HepG2 (cell line): Measurements from ENCODE around the gene MSMO1. TPM values are rescaled to one million over a fixed set of nuclear protein-coding genes. Genes with fewer than 3 reads are reported as not detected.

Source experiments
- ADNP ChIP-seq: sonication (generic); formaldehyde crosslinking; IDR thresholded peaks from 2 replicates; pipeline ENCODE4 v1.4.0; 2020; ENCODE audit warnings: missing genetic modification reagents
- ATM ChIP-seq: fragments of 450-650 bp; IDR thresholded peaks from 2 replicates; pipeline ENCODE4 v1.7.1; 2017; ENCODE audit warnings: mild to moderate bottlenecking, borderline replicate concordance
- CEBPG ChIP-seq: IDR thresholded peaks from 2 replicates; pipeline ENCODE4 v1.6.1; 2016
- HDAC1 ChIP-seq: sonication (generic); formaldehyde crosslinking; IDR thresholded peaks from 2 replicates; pipeline ENCODE4 v1.5.1; 2020; ENCODE audit warnings: mild to moderate bottlenecking, missing genetic modification reagents
- HIVEP1 ChIP-seq: sonication (generic); formaldehyde crosslinking; IDR thresholded peaks from 2 replicates; pipeline ENCODE4 v1.4.0; 2020; ENCODE audit warnings: mild to moderate bottlenecking, missing genetic modification reagents
- HNRNPK ChIP-seq: fragments of 200-400 bp; formaldehyde crosslinking; IDR thresholded peaks from 2 replicates; pipeline ENCODE4 v1.6.1; 2018; ENCODE audit warnings: low read length, low read depth, moderate library complexity, mild to moderate bottlenecking; ENCODE audit not compliant: poor library complexity, severe bottlenecking
- KDM3A ChIP-seq: IDR thresholded peaks from 2 replicates; pipeline ENCODE4 v1.6.1; 2018; ENCODE audit warnings: low read depth, missing compliant biosample characterization
- MYC ChIP-seq: sonication (generic); formaldehyde crosslinking; IDR thresholded peaks from 2 replicates; pipeline ENCODE4 v1.9.0; 2021; ENCODE audit warnings: missing genetic modification reagents, borderline replicate concordance
- NR1H2 ChIP-seq: sonication (generic); formaldehyde crosslinking; IDR thresholded peaks from 2 replicates; pipeline ENCODE4 v1.8.1; 2022; ENCODE audit warnings: low read depth, missing genetic modification reagents, borderline replicate concordance
- SIN3A ChIP-seq: IDR thresholded peaks from 2 replicates; pipeline ENCODE4 v1.6.1; 2011; ENCODE audit warnings: low read depth, mild to moderate bottlenecking, control low read depth, low read length, borderline replicate concordance
- SP4 ChIP-seq: sonication (generic); formaldehyde crosslinking; IDR thresholded peaks from 2 replicates; pipeline ENCODE4 v1.8.1; 2023; ENCODE audit warnings: mild to moderate bottlenecking, missing genetic modification reagents
- TARDBP ChIP-seq: sonication (generic); formaldehyde crosslinking; IDR thresholded peaks from 2 replicates; pipeline ENCODE4 v1.8.0; 2022; ENCODE audit warnings: mild to moderate bottlenecking, missing genetic modification reagents
- YEATS4 ChIP-seq: sonication (generic); formaldehyde crosslinking; IDR thresholded peaks from 2 replicates; pipeline ENCODE4 v1.4.0; 2020; ENCODE audit warnings: missing genetic modification reagents, borderline replicate concordance
- ZNF253 ChIP-seq: sonication (generic); formaldehyde crosslinking; IDR thresholded peaks from 2 replicates; pipeline ENCODE4 v1.8.0; 2022; ENCODE audit warnings: mild to moderate bottlenecking, missing genetic modification reagents, borderline replicate concordance
- ZNF333 ChIP-seq: sonication (generic); formaldehyde crosslinking; IDR thresholded peaks from 2 replicates; pipeline ENCODE4 v1.4.0; 2020; ENCODE audit warnings: mild to moderate bottlenecking, missing genetic modification reagents, borderline replicate concordance
- ZNF501 ChIP-seq: sonication (generic); formaldehyde crosslinking; IDR thresholded peaks from 2 replicates; pipeline ENCODE4 v1.5.1; 2020; ENCODE audit warnings: mild to moderate bottlenecking, moderate library complexity, missing genetic modification reagents
- polyA plus RNA-seq, 8 experiments: library from polyadenylated mRNA; depleted of rRNA in 3 of 8; stranded (reverse) in 7 of 8; unstranded in 1 of 8; fragments of >200 nt; fragmentation: Illumina TruSeq in 4 of 8; extraction: Trizol in 4 of 8; gene quantifications; 2 replicates each; pipeline versions ENCODE4 v1.2.1 to v1.2.3, GENCODE V29; 2011 to 2016; ENCODE audit warnings: low read depth in 4 of 8, missing spikeins in 1 of 8, mixed read lengths in 1 of 8; ENCODE audit not compliant: insufficient read depth in 1 of 8
- total RNA-seq, 5 experiments: library from RNA; depleted of rRNA; stranded (reverse); fragments of >200 nt; fragmentation: Illumina TruSeq; extraction: Trizol; gene quantifications; 2 replicates each; pipeline ENCODE4 v1.2.3, GENCODE V29; 2016; ENCODE audit warnings: low read depth in 1 of 5
- TF ChIP-seq, protein P1 (sequence below): sonication (generic); formaldehyde crosslinking; conservative IDR thresholded peaks from 2 replicates; pipeline ENCODE4 v1.8.0; 2022; ENCODE audit warnings: missing genetic modification reagents
- TF ChIP-seq, protein P2 (sequence below): IDR thresholded peaks from 2 replicates; pipeline ENCODE4 v1.6.1; 2016; ENCODE audit warnings: low read depth
- TF ChIP-seq, protein P3 (sequence below): sonication (generic); formaldehyde crosslinking; IDR thresholded peaks from 2 replicates; pipeline ENCODE4 v1.5.0; 2020; ENCODE audit warnings: missing genetic modification reagents, mild to moderate bottlenecking, borderline replicate concordance
- TF ChIP-seq, protein P4 (sequence below): sonication (generic); formaldehyde crosslinking; conservative IDR thresholded peaks from 2 replicates; pipeline ENCODE4 v1.4.0; 2020; ENCODE audit warnings: missing genetic modification reagents
- TF ChIP-seq, protein P5 (sequence below): sonication (generic); formaldehyde crosslinking; IDR thresholded peaks from 2 replicates; pipeline ENCODE4 v1.5.1; 2020; ENCODE audit warnings: mild to moderate bottlenecking, missing genetic modification reagents

MSMO1 gene
- total and polyA plus RNA-seq, 2 of the 13 experiments (the other 11 are each of a cell fraction or from before 2014, with no cell fraction given): 98.1 to 216 TPM

DNA sequence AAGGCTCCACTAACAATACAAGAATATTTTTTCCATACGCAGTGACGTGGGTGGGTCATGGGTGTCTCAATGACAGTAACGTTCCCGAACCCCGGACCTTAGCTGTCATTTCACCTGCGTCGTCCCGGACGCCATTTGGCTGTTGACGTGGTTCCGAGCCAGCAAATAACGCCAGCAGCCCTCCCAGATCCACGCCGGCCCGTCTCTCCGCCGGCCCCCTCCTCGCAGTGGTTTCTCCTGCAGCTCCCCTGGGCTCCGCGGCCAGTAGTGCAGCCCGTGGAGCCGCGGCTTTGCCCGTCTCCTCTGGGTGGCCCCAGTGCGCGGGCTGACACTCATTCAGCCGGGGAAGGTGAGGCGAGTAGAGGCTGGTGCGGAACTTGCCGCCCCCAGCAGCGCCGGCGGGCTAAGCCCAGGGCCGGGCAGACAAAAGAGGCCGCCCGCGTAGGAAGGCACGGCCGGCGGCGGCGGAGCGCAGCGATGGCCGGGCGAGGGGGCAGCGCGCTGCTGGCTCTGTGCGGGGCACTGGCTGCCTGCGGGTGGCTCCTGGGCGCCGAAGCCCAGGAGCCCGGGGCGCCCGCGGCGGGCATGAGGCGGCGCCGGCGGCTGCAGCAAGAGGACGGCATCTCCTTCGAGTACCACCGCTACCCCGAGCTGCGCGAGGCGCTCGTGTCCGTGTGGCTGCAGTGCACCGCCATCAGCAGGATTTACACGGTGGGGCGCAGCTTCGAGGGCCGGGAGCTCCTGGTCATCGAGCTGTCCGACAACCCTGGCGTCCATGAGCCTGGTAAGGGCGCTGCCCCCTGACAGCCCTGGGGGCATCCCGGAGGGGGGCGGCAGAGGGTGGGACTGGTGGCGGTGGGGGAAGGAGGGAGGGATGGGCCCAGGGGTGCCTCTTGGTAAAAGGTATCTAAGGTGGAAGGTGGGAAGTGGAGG is 51.5 kb downstream of the MSMO1 start, which contains the start of gene CPE (continued):
- TF ChIP-seq, protein P1, sequence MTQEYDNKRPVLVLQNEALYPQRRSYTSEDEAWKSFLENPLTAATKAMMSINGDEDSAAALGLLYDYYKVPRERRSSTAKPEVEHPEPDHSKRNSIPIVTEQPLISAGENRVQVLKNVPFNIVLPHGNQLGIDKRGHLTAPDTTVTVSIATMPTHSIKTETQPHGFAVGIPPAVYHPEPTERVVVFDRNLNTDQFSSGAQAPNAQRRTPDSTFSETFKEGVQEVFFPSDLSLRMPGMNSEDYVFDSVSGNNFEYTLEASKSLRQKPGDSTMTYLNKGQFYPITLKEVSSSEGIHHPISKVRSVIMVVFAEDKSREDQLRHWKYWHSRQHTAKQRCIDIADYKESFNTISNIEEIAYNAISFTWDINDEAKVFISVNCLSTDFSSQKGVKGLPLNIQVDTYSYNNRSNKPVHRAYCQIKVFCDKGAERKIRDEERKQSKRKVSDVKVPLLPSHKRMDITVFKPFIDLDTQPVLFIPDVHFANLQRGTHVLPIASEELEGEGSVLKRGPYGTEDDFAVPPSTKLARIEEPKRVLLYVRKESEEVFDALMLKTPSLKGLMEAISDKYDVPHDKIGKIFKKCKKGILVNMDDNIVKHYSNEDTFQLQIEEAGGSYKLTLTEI (CRISPR knock-in tag): no peak
- TF ChIP-seq, protein P2, sequence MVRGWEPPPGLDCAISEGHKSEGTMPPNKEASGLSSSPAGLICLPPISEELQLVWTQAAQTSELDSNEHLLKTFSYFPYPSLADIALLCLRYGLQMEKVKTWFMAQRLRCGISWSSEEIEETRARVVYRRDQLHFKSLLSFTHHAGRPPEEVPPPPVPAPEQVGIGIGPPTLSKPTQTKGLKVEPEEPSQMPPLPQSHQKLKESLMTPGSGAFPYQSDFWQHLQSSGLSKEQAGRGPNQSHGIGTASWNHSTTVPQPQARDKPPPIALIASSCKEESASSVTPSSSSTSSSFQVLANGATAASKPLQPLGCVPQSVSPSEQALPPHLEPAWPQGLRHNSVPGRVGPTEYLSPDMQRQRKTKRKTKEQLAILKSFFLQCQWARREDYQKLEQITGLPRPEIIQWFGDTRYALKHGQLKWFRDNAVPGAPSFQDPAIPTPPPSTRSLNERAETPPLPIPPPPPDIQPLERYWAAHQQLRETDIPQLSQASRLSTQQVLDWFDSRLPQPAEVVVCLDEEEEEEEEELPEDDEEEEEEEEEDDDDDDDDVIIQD: peak; percentile 57
- TF ChIP-seq CEBPG (CRISPR knock-in tag) (no peak), ZNF333 (CRISPR knock-in tag) (no peak), ATM (no peak), TARDBP (CRISPR knock-in tag) (peak; percentile 55; the same call in 1 of the 2 replicates), ZNF501 (CRISPR knock-in tag) (peak; percentile 90), HIVEP1 (CRISPR knock-in tag) (peak; percentile 78; the same call in 1 of the 2 replicates), SIN3A (no peak; the same call in 1 of the 2 replicates), SP4 (CRISPR knock-in tag) (peak; percentile 26; the same call in 1 of the 2 replicates), ZNF253 (no peak), HNRNPK (no peak), HDAC1 (CRISPR knock-in tag) (peak; percentile 87), MYC (CRISPR knock-in tag) (peak; percentile 73; the same call in 1 of the 2 replicates), ADNP (CRISPR knock-in tag) (no peak), YEATS4 (CRISPR knock-in tag) (peak; percentile 58; the same call in 1 of the 2 replicates), KDM3A (CRISPR knock-in tag) (peak; percentile 60; the same call in 1 of the 2 replicates), NR1H2 (CRISPR knock-in tag) (no peak)
- TF ChIP-seq, protein P3, sequence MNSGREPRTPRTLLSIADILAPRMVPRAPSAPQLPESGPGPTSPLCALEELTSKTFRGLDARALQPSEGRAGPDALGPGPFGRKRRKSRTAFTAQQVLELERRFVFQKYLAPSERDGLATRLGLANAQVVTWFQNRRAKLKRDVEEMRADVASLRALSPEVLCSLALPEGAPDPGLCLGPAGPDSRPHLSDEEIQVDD (CRISPR knock-in tag): 0 out of 2 replicates have a peak, but pooled peaks have one; percentile 51
- TF ChIP-seq, protein P4, sequence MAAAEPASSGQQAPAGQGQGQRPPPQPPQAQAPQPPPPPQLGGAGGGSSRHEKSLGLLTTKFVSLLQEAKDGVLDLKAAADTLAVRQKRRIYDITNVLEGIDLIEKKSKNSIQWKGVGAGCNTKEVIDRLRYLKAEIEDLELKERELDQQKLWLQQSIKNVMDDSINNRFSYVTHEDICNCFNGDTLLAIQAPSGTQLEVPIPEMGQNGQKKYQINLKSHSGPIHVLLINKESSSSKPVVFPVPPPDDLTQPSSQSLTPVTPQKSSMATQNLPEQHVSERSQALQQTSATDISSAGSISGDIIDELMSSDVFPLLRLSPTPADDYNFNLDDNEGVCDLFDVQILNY (CRISPR knock-in tag): no peak
- TF ChIP-seq, protein P5, sequence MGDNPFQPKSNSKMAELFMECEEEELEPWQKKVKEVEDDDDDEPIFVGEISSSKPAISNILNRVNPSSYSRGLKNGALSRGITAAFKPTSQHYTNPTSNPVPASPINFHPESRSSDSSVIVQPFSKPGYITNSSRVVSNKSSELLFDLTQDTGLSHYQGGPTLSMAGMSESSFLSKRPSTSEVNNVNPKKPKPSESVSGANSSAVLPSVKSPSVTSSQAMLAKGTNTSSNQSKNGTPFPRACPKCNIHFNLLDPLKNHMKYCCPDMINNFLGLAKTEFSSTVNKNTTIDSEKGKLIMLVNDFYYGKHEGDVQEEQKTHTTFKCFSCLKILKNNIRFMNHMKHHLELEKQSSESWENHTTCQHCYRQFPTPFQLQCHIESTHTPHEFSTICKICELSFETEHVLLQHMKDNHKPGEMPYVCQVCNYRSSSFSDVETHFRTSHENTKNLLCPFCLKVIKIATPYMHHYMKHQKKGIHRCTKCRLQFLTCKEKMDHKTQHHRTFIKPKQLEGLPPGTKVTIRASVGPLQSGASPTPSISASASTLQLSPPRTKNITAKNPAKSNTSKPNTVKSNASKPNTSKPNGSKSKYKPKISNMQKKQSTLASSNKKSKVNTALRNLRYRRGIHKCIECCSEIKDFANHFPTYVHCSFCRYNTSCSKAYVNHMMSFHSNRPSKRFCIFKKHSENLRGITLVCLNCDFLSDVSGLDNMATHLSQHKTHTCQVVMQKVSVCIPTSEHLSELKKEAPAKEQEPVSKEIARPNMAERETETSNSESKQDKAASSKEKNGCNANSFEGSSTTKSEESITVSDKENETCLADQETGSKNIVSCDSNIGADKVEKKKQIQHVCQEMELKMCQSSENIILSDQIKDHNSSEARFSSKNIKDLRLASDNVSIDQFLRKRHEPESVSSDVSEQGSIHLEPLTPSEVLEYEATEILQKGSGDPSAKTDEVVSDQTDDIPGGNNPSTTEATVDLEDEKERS (CRISPR knock-in tag): no peak
